Choroid plexus epithelial cell (primary cell): Measurements from ENCODE around the gene CCNDBP1.

Experiments
- DNase-seq: peaks from one replicate; pipeline ENCODE4 v3.0.0-alpha.2; 2010; ENCODE audit warnings: low read depth
- H3K4me3 ChIP-seq: 2 replicates; pipeline ENCODE4 v1.5.1; 2011; ENCODE audit warnings: low read depth, mild to moderate bottlenecking, control low read depth, low read length, moderate library complexity
- TF ChIP-seq, protein P1 (sequence below): conservative IDR thresholded peaks from 2 replicates; pipeline ENCODE4 v1.5.1; 2011; ENCODE audit warnings: low read depth, mild to moderate bottlenecking, control low read depth, inconsistent platforms, low read length, moderate library complexity

Gene CCNDBP1

DNA sequence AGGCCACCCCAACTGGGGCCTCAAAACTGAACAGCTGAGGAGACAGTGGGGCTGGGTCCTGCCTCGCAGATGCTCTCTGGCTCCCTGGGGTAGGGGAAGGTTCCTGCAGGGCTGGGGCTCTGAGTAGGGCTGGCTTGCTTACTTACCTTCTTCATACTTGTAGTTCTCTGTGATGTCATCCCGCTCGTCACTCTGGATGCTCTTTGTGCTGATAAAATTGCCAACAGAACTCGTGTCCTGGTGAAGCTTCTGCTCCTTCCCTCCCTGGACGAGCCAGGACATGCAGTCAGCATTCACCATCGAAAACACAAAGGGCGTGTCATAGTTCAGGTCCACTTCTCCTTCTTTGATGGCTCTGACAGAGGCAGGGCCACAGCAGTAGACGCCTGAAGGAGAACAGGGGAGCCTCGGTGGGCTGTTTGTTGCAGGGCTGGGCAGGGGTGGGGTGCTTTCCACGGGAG, 53.5 kb downstream of the CCNDBP1 start:
- TF ChIP-seq, protein P1, sequence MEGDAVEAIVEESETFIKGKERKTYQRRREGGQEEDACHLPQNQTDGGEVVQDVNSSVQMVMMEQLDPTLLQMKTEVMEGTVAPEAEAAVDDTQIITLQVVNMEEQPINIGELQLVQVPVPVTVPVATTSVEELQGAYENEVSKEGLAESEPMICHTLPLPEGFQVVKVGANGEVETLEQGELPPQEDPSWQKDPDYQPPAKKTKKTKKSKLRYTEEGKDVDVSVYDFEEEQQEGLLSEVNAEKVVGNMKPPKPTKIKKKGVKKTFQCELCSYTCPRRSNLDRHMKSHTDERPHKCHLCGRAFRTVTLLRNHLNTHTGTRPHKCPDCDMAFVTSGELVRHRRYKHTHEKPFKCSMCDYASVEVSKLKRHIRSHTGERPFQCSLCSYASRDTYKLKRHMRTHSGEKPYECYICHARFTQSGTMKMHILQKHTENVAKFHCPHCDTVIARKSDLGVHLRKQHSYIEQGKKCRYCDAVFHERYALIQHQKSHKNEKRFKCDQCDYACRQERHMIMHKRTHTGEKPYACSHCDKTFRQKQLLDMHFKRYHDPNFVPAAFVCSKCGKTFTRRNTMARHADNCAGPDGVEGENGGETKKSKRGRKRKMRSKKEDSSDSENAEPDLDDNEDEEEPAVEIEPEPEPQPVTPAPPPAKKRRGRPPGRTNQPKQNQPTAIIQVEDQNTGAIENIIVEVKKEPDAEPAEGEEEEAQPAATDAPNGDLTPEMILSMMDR = no peak
- DNase-seq = no peak
- no peak overlapping the region for H3K4me3 ChIP-seq

DNA sequence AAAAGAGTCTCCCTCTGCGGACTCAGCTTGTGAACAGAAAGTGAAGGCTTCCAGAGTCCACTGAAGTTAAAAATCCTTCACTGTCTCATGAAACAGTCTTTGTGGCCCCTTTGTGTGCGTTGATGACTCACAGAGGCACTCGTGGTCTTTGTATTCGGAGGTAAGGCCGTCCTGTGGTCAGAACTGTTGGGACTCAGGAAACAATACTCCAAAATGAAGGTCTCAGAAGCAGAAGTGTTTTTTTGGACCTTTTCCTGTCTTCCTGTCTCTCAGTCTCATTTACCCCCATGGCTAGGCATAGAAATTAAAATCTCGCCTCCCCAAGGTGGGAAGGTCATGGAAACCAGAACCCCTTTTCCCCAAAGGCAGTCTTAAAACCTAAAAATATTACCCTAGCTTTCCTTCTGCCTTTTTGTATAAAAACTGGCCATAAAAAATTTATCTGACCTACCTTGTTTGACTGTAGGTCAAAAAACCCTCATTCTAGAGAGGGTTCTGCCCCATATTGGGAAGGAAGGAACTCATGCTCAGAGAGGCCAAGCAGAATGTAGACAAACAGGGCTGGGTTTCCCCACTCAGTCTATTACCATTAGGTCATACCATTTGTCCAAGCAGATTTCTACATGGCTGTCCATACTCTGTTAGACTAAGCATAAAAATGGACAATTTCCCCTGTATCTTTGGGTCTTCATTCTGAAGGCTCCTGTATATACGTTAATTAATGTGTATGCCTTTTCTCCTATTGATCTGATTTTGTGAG, 54.7 kb downstream of the CCNDBP1 start:
- DNase-seq = peak; percentile 16
- H3K4me3 ChIP-seq = no peak overlapping the region
- TF ChIP-seq, protein P1 = no peak

DNA sequence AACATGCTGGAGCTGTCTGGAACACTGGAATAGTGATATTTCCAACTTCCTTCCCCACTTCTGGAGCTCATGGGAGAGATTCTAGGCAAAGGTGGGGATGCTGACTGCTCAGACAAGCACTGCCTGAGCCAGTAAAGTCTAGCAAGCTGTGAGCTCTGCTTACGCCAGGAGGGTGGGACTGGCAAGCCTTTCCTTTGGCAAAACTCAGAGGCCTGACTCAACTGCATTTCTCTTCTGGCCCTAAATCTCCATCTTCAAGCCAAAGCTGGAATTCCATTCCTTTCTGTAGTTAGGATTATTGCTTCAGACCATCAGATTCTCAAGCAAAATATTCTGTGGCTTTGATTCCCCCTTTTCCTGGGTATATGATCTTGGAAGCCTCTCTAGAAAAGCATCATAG, 55.9 kb downstream of the CCNDBP1 start:
- TF ChIP-seq, protein P1 = no peak
- no peak overlapping the region for H3K4me3 ChIP-seq
- peak; percentile 10 for DNase-seq

DNA sequence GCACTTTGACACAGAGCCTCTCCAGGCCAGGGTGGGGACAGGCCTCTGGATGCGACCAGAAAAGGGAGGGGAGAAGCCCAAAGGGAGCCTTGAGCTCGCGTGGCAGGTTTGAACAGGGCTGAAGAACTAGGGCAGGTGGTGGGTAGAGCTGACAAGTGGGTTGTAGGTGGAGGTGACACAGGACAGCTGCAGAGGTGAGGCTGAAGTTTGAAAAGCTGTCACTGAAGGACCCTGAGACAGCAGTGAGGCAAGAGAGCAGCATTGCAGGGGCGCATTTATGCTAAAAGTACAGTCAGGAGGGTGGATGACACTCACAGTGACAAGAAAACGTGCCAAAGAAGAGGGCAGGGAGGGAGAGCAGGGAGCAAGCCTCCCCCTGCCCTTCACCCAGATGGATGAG, 57.4 kb downstream of the CCNDBP1 start:
- no peak for DNase-seq
- H3K4me3 ChIP-seq = no peak overlapping the region
- TF ChIP-seq, protein P1 = no peak

DNA sequence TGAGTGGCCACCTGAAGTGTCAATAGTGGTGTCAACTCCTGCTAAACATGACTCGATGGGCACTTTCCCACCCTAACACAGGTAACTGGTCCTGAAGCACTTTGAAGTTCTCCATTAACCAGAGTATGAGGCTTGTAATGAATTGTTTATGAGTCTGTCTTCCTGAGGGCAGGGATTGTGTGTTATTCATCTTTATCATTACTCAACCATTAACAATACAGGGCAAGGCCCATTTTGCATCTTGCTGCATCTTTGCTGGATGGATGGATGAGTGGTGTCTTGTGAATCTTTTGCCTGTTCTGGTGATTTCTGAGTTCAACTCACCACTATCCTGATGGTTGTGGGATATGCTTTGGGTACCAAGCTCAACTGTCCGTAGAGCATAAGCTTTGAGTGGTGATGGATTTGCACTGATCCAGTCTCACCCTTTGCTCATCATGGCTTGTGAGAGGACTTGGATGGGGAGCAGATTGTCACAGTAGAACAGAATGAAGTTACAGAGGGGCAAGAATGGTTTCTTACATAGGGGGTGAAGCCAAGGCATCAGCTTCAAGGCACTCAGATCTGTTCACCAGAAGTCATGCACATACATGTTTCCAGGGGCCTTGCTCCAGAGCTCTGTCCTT, 57.9 kb downstream of the CCNDBP1 start:
- no peak overlapping the region for H3K4me3 ChIP-seq
- no peak for DNase-seq
- TF ChIP-seq, protein P1 = no peak

DNA sequence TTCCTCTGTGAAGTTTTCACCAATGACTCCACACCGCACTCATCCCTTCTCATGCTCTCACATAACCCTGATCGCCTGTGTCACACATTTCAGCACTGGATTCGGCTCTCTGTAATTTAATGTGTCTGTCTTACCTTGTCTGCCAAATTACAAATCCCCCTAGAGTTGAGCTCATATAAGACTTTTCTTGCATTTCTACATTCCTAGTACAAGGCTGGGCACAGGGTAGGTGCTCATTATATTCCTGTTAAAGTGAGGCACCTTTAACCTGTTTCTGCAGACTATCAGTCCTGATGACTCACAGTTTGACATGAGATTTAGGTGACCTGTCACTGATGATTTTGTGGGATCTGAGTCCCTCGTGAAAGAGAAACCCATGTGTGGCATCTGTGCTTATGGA, 58.9 kb downstream of the CCNDBP1 start:
- no peak for DNase-seq
- no peak overlapping the region for H3K4me3 ChIP-seq
- TF ChIP-seq, protein P1 = no peak

DNA sequence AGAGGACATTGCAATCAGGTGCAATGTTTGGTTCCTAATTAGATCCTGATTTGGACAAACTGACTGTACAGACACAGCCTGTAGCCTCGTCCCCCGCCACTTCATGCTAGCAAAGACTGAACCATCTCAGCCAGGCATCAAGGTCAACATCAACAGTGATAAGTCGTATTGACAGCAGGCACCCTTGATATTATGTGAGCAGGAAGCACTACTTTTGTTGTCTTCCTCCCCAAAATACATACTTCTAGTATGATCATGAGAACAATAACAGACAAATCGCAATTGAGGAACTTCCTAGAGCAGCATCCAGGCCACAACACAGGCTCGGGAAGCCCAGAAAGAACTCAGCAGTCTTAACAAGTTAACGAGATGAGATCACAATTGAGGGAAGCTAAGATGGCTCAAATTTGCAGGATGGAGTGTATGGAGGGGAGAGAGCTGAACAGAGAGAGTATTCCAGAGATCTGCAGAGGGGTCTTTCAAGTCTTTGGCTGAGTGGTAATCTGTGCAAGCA, 61.1 kb downstream of the CCNDBP1 start:
- TF ChIP-seq, protein P1 = no peak
- DNase-seq = no peak
- H3K4me3 ChIP-seq = no peak overlapping the region
